IPS DF 6.9 (cell line): ENCODE data around the gene ARL17A.
"Not testable (repeated sequence)": the region's sequence is repeated elsewhere in the genome, so short reads cannot be mapped to it uniquely, and the experiment has no call there.

Source experiments
- DNase-seq: peaks from one replicate; pipeline ENCODE4 v3.0.0-alpha.2; 2013; ENCODE audit warnings: low read depth, low spot score
- H3K27ac ChIP-seq: one replicate; pipeline ENCODE4 v1.5.1; 2013; ENCODE audit warnings: low read length, control low read depth
- H3K27me3 ChIP-seq: 2 replicates; pipeline ENCODE4 v1.6.1; 2013; ENCODE audit warnings: mild to moderate bottlenecking, low read length; ENCODE audit not compliant: control insufficient read depth, insufficient read depth
- H3K36me3 ChIP-seq: 2 replicates; pipeline ENCODE4 v1.6.1; 2013; ENCODE audit warnings: low read length; ENCODE audit not compliant: control insufficient read depth, insufficient read depth
- H3K4me1 ChIP-seq: 2 replicates; pipeline ENCODE4 v1.6.1; 2013; ENCODE audit warnings: low read length; ENCODE audit not compliant: control insufficient read depth, insufficient read depth
- H3K4me3 ChIP-seq: 2 replicates; pipeline ENCODE4 v1.5.1; 2013; ENCODE audit warnings: mild to moderate bottlenecking, low read length
- H3K9me3 ChIP-seq: 2 replicates; pipeline ENCODE4 v1.6.1; 2013; ENCODE audit warnings: low read length, inconsistent platforms; ENCODE audit not compliant: control insufficient read depth, insufficient read depth
- WGBS: extraction: QIAGEN DNeasy Blood & Tissue Kit; methylation state at CpG from one replicate; pipeline ENCODE4 v1.1.7; 2013; ENCODE audit warnings: mixed read lengths, missing lambda C conversion rate; ENCODE audit not compliant: insufficient read length, insufficient coverage; 5-methylcytosine and 5-hydroxymethylcytosine counted together

Gene ARL17A

DNA sequence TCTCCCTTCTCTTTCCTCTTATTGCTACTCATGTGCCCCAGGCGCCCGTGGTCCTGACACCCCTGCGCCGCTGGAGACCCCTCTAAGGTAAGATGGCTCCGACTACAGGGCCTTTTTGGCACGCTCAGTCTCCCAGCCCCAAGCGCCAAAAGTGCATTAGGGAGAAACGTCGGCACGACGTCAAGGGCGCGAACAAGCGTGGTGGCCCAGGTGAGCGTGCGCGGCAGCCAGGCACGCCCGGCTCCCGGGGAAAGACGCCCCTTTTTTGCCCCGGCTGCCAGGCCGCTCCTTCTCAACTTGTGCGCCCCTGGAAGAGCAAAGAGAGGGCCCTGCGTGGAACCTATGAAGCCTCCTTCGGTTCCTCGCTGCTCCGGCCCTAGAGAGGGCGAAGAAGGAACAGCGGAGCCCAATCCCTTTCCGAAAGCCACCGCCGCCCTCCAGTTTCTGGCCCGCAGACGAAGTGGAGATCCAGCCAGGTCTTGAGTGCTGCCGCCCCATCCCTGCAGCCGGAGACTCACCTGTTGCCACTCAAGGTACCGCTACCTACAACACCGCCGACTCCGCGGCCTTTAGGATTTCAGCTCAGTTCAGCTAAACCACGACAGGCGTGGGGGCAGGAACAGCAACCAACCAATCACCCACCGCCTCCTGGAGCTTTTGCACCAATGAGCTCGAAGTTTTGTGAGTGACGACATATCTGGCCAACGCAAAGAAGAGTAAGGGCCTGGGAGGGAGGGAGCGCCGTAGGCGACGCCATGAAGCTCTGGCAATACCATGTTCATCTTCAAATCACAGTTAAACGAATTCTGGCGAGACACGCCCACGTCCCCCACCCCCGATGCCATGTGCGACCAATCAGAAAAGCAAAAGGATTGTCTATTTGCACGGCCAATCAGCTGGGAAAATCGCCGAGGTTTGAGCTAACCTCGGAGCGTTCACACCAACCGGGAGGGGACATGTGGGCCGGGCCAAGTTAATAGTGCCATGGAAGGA lies at the start of gene ARL17A:
Gene ARL17A, minus strand, starts transcription at position 609 of the 993 bp plus-strand sequence. CDS start 3,369 bp downstream, outside the sequence.
- DNase-seq, H3K27me3 ChIP-seq, H3K9me3 ChIP-seq, H3K4me3 ChIP-seq, H3K36me3 ChIP-seq, H3K4me1 ChIP-seq, H3K27ac ChIP-seq: not testable (repeated sequence)
- WGBS = no CpG with 5 or more reads among the region's 65 CpGs

GRCh38 chr17:46628753-46629436 lies 49.4 kb upstream of the ARL17A start:
- not testable (repeated sequence) for H3K27me3 ChIP-seq, H3K27ac ChIP-seq, H3K9me3 ChIP-seq, DNase-seq, H3K4me3 ChIP-seq, H3K4me1 ChIP-seq, H3K36me3 ChIP-seq
- no CpG with 5 or more reads among the region's 5 CpGs for WGBS

- WGBS = no CpG with 5 or more reads among the region's 2 CpGs
- not testable (repeated sequence) for H3K27me3 ChIP-seq, H3K9me3 ChIP-seq, H3K36me3 ChIP-seq, H3K4me1 ChIP-seq, H3K27ac ChIP-seq, H3K4me3 ChIP-seq, DNase-seq
Measured at GRCh38 chr17:46627452-46627851, 48.0 kb upstream of the ARL17A start.

GRCh38 chr17:46624726-46625125 lies 45.2 kb upstream of the ARL17A start:
- H3K4me1 ChIP-seq, H3K27ac ChIP-seq, DNase-seq, H3K27me3 ChIP-seq, H3K4me3 ChIP-seq, H3K9me3 ChIP-seq, H3K36me3 ChIP-seq: not testable (repeated sequence)
- no CpG with 5 or more reads among the region's 5 CpGs for WGBS

DNA sequence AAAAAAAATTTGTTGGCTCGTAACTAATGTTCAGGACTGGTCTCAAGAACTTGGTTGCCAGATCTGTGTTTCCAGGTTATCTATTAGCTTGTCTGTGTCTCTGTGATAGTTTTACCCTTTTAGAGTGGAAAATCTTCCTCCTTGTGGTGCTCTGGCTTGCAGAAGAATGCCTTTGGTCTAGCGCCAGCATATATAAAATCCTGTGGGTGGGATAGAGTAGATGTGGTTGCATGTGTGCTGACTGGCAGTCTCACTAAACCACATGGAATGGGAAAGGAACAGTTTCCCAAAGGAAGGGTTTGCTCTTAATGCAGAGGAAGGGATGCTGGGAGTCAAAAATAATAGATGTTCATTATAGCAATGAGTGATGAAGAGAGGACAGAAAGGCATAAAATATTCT lies 44.3 kb upstream of the ARL17A start:
- WGBS = no CpG with 5 or more reads among the region's 2 CpGs
- DNase-seq, H3K4me3 ChIP-seq, H3K27me3 ChIP-seq, H3K9me3 ChIP-seq, H3K27ac ChIP-seq, H3K36me3 ChIP-seq, H3K4me1 ChIP-seq: not testable (repeated sequence)

GRCh38 chr17:46618975-46619374 lies 39.5 kb upstream of the ARL17A start:
- not testable (repeated sequence) for H3K9me3 ChIP-seq, H3K4me3 ChIP-seq, H3K27ac ChIP-seq, H3K4me1 ChIP-seq, H3K36me3 ChIP-seq, DNase-seq, H3K27me3 ChIP-seq
- no CpG with 5 or more reads among the region's 1 CpG for WGBS

DNA sequence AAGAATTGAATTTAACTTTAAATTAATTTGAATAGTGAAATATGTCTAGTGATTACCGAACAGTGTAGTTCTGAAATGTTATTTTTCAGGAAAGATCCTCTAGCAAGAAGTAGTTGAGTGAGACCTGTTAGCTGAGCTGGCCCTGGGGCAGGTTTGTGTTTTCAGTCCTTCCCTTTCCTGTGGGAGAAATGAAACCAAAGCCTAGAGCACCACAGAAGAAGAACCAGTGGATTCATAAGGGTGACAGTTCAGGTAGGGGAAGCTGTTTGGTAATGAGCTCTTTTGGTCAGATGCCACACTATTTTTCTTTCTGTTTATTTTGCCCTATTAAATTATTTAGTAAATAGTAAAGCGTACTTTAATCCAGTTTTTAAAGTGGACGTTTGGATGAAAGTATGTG lies 37.6 kb upstream of the ARL17A start:
- no CpG with 5 or more reads among the region's 3 CpGs for WGBS
- H3K4me1 ChIP-seq, H3K9me3 ChIP-seq, H3K36me3 ChIP-seq, H3K27me3 ChIP-seq, H3K4me3 ChIP-seq, DNase-seq, H3K27ac ChIP-seq: not testable (repeated sequence)

- not testable (repeated sequence) for H3K27ac ChIP-seq, H3K4me3 ChIP-seq
- WGBS = no CpG with 5 or more reads among the region's 1 CpG
Measured at GRCh38 chr17:46613876-46614275, 34.4 kb upstream of the ARL17A start.

GRCh38 chr17:46611304-46611703 lies 31.8 kb upstream of the ARL17A start:
- H3K36me3 ChIP-seq, H3K27me3 ChIP-seq, H3K4me1 ChIP-seq, DNase-seq, H3K27ac ChIP-seq, H3K4me3 ChIP-seq, H3K9me3 ChIP-seq: not testable (repeated sequence)
- WGBS = no CpG with 5 or more reads among the region's 2 CpGs

More at GRCh38 chr17:46613876-46614275, 34.4 kb upstream of the ARL17A start:
- not testable (repeated sequence) for H3K27me3 ChIP-seq, H3K4me1 ChIP-seq, H3K36me3 ChIP-seq, DNase-seq, H3K9me3 ChIP-seq

DNA sequence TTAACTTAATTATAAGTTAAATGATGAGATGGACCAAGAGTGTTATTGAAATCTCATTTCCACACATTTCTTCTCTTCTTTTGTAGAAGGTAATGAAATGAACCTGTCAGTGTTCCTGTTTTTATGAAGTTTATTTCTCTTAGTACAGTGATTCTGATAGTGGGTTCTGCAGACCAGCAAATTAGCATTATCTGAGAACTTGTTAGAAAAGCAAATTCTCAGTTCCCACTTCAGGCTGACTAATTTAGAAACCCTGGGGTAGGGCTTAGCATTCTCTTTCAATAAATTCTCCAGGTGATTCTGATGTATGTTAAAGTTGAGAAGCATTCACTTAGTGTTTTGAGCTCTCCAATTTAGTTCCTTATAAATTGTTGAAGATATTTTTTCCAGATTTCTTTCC lies 23.6 kb upstream of the ARL17A start:
- not testable (repeated sequence) for H3K9me3 ChIP-seq, H3K27ac ChIP-seq, H3K27me3 ChIP-seq, H3K36me3 ChIP-seq, H3K4me1 ChIP-seq, DNase-seq, H3K4me3 ChIP-seq
